GM13976 (cell line): ENCODE results near the gene HOXA4.

Experiments used
- DNase-seq: peaks from one replicate; pipeline ENCODE4 v3.0.0; 2012; ENCODE audit warnings: low spot score
- CTCF ChIP-seq: IDR thresholded peaks from 2 replicates; pipeline ENCODE4 v1.5.1; 2012; ENCODE audit warnings: borderline replicate concordance, mild to moderate bottlenecking; ENCODE audit not compliant: insufficient read depth; ENCODE audit errors: extremely low read depth, missing control alignments, control extremely low read depth
- in situ Hi-C: fragments of 300-500 bp; cut with MboI; formaldehyde crosslinking; loops from one replicate; pipeline ENCODE4 v1.12.0; 2022; ENCODE audit warnings: low sequenced_read_pairs, mixed read lengths, inconsistent platforms; ENCODE audit not compliant: unreplicated experiment

HOXA4 gene

DNA sequence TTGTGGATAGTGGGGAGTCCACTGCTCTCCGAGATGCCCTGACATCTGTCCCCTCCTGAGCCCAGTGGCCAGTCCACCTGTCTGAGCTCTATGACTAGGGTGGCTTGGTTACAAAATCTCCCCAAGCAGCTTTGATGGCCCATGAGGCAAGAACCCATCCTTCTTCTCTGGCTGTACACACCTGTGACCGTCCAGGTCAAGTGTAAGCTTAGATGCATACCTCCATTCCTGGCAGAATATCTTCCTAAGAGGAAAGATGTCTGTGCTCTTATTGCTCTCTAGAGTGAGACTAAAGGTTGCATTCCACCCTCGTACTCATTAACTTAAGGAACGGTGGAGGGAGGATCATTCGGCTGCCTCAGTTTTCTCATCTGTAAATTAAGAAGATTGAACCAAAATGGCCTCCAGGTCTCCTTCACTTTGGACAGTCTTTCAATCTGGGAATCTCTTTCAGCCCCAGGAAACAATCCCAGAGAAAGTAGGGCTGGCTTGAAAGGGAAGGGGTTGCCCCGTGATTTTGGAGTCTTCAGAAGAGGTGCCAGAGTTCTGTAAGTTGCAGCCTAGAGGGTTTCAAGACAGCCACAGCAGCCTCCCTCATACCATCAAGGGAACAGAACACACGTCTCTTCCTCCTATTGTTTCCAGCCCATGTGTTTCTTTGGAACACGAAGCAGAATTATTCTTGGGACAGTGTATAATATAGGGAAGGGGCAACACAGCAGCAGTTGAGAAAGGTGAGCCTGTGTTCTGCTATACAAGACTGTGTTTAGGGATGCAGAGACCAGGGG is 5.5 kb downstream of the HOXA4 start:
- in situ Hi-C loops = no loop called here
- no peak for DNase-seq
- TF ChIP-seq CTCF = no peak

DNA sequence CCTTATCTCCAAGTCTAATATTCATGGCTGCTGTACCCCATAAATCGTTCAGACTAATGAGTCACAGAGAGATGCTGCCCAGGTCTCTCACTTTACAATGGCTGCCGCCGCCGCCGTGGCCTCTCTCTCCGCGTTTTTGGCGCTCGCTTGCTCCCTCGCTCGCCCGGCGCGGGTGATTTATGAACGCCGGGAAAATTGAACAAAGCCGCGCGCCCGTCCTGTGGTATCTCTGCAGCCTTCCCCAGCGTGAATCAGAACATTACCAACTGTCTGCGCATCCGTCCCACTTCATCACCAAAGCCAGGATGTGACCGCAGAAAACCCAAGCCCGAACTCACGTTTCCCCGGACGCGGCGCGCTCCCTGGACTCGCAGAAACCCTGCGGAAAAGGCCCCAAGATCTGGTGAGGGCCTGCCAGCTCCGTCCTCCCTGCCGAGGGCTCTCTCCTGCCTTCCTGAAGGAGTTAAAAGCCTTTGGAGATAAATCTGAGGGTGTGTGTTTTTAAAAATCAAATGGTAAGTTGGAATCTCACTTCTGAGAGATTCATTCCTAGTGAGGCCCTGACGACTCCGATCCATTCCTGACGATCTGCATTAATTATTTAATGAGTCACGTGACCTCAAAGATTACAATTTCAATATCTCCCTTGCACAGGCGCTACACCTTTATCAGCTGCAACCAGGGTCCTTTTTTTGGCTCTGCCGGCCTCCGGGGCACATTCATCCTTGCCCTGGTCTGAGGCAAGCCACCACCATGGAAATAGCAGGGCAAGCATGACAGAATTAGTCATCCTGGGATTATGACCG is 6.3 kb downstream of the HOXA4 start:
- no peak for TF ChIP-seq CTCF
- no peak for DNase-seq
- in situ Hi-C loops = no loop called here

DNA sequence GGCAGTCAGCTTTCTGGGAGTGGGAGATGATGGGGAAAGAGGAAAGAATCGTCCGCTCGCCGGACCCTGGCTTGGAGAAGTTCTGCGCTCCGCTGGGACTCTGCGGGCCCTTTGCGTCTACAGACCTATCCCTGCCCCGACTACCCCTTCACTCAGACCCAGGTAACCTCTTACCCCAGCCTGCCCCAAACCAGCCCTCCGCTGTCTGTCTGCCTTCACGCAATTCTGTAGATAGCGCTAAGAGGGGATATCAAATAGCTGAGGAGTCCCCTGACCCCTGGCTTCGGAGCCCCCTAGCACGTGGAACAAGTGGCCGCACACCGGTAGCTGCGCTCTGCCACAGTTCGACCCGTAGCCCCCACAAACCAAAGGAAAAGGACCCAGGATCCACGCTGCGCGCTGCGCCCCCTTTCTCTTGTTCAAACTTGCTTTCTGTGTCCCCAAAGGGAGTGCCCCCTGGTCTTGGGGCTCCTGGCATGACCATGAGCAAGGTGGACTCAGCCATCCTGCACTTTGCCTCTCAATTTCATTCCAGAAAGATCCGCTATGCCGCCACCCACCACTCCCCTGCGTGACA is 7.0 kb downstream of the HOXA4 start:
- TF ChIP-seq CTCF = no peak
- no peak for DNase-seq
- in situ Hi-C loops = no loop called here

DNA sequence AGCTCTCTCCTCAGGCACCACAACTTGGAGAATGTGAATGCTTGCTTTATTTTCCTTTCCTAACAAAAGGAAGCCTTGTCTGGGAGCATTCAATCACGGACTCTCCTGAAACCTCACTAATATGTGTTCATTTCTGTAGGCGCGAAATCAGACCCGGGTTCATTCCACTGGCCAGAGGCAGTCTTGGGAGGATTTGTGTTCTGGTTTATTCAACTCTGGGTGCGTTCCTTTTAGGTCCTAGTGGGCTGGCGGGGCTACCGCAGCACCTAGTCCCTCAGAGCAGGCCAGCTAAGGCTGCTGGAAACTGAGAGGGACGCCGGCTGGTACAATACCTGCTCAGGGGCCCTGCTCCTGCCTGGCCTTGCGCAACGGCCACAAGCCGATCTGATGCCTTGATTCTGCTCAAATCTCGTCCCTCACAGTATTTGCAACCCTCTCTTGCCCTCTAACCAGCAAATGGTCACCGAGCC is 7.5 kb downstream of the HOXA4 start:
- in situ Hi-C loops = no loop called here
- DNase-seq = no peak
- TF ChIP-seq CTCF = no peak

- DNase-seq = no peak
- no peak for TF ChIP-seq CTCF
- in situ Hi-C loops = no loop called here
Measured at GRCh38 chr7:27122077-27122910, 8.3 kb downstream of the HOXA4 start.

- no peak for TF ChIP-seq CTCF
- in situ Hi-C loops = no loop called here
- DNase-seq = no peak
Measured at GRCh38 chr7:27121684-27122076, 8.9 kb downstream of the HOXA4 start.
